K562 (cell line): Measurements from ENCODE around the gene FOXR1. TPM values are rescaled to one million over a fixed set of nuclear protein-coding genes. Genes with fewer than 3 reads are reported as not detected.

Experiments
- ATF3 ChIP-seq, 2 experiments: fragments of 450-650 bp in 1 of 2; sonication (generic) in 1 of 2; formaldehyde crosslinking in 1 of 2; IDR thresholded peaks in 1 of 2; conservative IDR thresholded peaks in 1 of 2; 2 replicates each; pipeline versions ENCODE4 v1.6.1 to v1.8.1; 2016 to 2023; ENCODE audit warnings: mild to moderate bottlenecking in 2 of 2, moderate library complexity in 2 of 2, inconsistent platforms in 1 of 2, missing genetic modification reagents in 1 of 2
- ETS1 ChIP-seq: conservative IDR thresholded peaks from 2 replicates; pipeline ENCODE4 v1.6.1; 2011; ENCODE audit warnings: low read depth, mild to moderate bottlenecking, low read length; ENCODE audit not compliant: control insufficient read depth
- OTX1 ChIP-seq: fragments of 450-650 bp; formaldehyde crosslinking; IDR thresholded peaks from 2 replicates; pipeline ENCODE4 v1.4.0; 2022; ENCODE audit warnings: mild to moderate bottlenecking
- POLR3A ChIP-seq: IDR thresholded peaks from 2 replicates; pipeline ENCODE4 v1.6.1; 2011; ENCODE audit warnings: borderline replicate concordance, mild to moderate bottlenecking, moderate library complexity; ENCODE audit not compliant: insufficient read length, insufficient read depth; ENCODE audit errors: extremely low read depth
- RFX5 ChIP-seq: IDR thresholded peaks from 2 replicates; pipeline ENCODE4 v1.6.1; 2011; ENCODE audit warnings: low read depth, mild to moderate bottlenecking, improper control_type of control experiment, low read length
- SAFB ChIP-seq: fragments of 200-400 bp; formaldehyde crosslinking; IDR thresholded peaks from 2 replicates; pipeline ENCODE4 v1.6.1; 2017; ENCODE audit warnings: low read depth, low read length, borderline replicate concordance
- SMAD2 ChIP-seq: fragments of 150-350 bp; IDR thresholded peaks from 2 replicates; pipeline ENCODE4 v1.6.1; 2014; ENCODE audit warnings: low read depth, mild to moderate bottlenecking, low read length
- TAF9B ChIP-seq: fragments of 450-650 bp; IDR thresholded peaks from 2 replicates; pipeline ENCODE4 v1.6.1; 2018; ENCODE audit warnings: mild to moderate bottlenecking; ENCODE audit not compliant: partially characterized antibody
- YY1 ChIP-seq, 3 experiments: IDR thresholded peaks; 2 replicates each; pipeline ENCODE4 v1.6.1; 2011; ENCODE audit warnings: low read length in 2 of 3, mild to moderate bottlenecking in 2 of 3, moderate library complexity in 2 of 3, borderline replicate concordance in 1 of 3, control low read depth in 1 of 3, low read depth in 1 of 3; ENCODE audit not compliant: insufficient read depth in 3 of 3, insufficient replicate concordance in 2 of 3, control insufficient read depth in 1 of 3, insufficient read length in 1 of 3; ENCODE audit errors: extremely low read depth in 1 of 3
- ZBTB12 ChIP-seq: fragments of 250-450 bp; sonication (Bioruptor Pico); IDR thresholded peaks from 2 replicates; pipeline ENCODE4 v1.4.0; 2020
- ZFP36 ChIP-seq: fragments of 150-350 bp; IDR thresholded peaks from 2 replicates; pipeline ENCODE4 v1.6.1; 2018; ENCODE audit warnings: low read length, low read depth; ENCODE audit not compliant: partially characterized antibody
- ZNF384 ChIP-seq: IDR thresholded peaks from 2 replicates; pipeline ENCODE4 v1.6.1; 2012; ENCODE audit warnings: low read depth, low read length, improper control_type of control experiment
- ZNF780A ChIP-seq: fragments of 250-450 bp; sonication (Bioruptor Pico); IDR thresholded peaks from 2 replicates; pipeline ENCODE4 v1.5.0; 2021; ENCODE audit warnings: mild to moderate bottlenecking
- polyA plus RNA-seq, 8 experiments: library from polyadenylated mRNA; depleted of rRNA in 4 of 8; stranded (reverse) in 5 of 8; unstranded in 3 of 8; fragments of >200 nt; fragmentation: Nextera tagmentation in 2 of 8; fragmentation: Illumina TruSeq in 1 of 8; extraction: Ambion mirVana in 2 of 8; extraction: Trizol in 1 of 8; gene quantifications; 2 replicates each; pipeline versions ENCODE4 v1.2.1 to v1.2.3, GENCODE V29; 2011 to 2014; ENCODE audit warnings: inconsistent platforms in 1 of 8, missing spikeins in 1 of 8
- total RNA-seq, 7 experiments: library from RNA; depleted of rRNA in 6 of 7; stranded (reverse); fragments of >200 nt in 6 of 7; fragmentation: Illumina TruSeq in 2 of 7; extraction: Trizol in 2 of 7; gene quantifications; 2 replicates each; pipeline versions ENCODE4 v1.2.1 to v1.2.3, GENCODE V29; 2011 to 2021; ENCODE audit warnings: low replicate concordance in 1 of 7

Gene FOXR1
- total and polyA plus RNA-seq, 9 of the 15 experiments (the other 6 are each of a cell fraction or from before 2014, with no cell fraction given): not detected

- TF ChIP-seq ZBTB12 (CRISPR knock-in tag): no peak
- no peak for TF ChIP-seq POLR3A
- no peak for TF ChIP-seq YY1 (IDR thresholded peaks at IDR 0.05; ENCODE audit: borderline replicate concordance in 1 of 3, control insufficient read depth in 1 of 3, extremely low read depth in 1 of 3, insufficient read depth in 3 of 3, insufficient read length in 1 of 3, insufficient replicate concordance in 2 of 3, low read depth in 1 of 3, low read length in 2 of 3)
- peak; percentile 39 for TF ChIP-seq ATF3 (IDR thresholded peaks at IDR 0.05)
- TF ChIP-seq ATF3 (CRISPR knock-in tag; conservative IDR thresholded peaks at IDR 0.05): peak; percentile 74; the same call in 1 of the 2 replicates
- TF ChIP-seq ZNF780A (CRISPR knock-in tag): no peak
- peak; percentile 31; the same call in 1 of the 2 replicates for TF ChIP-seq SAFB
- no peak for TF ChIP-seq SMAD2
- TF ChIP-seq RFX5: no peak
- TF ChIP-seq ZNF384: no peak
- no peak for TF ChIP-seq OTX1
- TF ChIP-seq ETS1: 0 out of 2 replicates have a peak, but pooled peaks have one; percentile 47
- no peak for TF ChIP-seq TAF9B
- TF ChIP-seq ZFP36: no peak
Measured at GRCh38 chr11:118928101-118928869, 43.3 kb upstream of the FOXR1 start (continued).
